Dedifferentiated amniotic fluid mesenchymal stem cell (primary cell): ENCODE results near the gene SMKR1.

Experiments
- DNase-seq: peaks from one replicate; pipeline ENCODE4 v3.0.0-alpha.2; 2016; ENCODE audit errors: extremely low spot score

The SMKR1 gene

GRCh38 chr7:129482781-129483180, 19.6 kb upstream of the SMKR1 start:
- DNase-seq = no peak

DNA sequence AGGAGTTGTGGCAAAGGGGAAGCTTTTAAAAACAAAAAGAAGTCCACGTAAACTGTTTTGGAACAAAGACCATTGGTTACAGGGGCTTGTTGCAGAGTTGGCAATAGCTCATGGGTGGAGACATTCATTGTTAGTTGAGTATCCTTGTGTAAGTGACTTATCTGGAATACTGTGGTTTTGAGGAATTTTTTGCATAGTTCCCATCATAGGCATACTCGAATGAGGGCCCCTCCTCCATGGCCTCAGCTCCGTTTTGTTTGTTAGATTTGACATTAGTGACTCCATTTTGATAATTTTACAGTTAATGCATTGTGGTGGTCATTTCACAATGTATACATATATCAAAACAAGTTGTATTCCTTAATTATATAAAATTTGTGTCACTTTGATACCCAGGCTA, 12.8 kb upstream of the SMKR1 start:
- DNase-seq = peak; percentile 80

DNA sequence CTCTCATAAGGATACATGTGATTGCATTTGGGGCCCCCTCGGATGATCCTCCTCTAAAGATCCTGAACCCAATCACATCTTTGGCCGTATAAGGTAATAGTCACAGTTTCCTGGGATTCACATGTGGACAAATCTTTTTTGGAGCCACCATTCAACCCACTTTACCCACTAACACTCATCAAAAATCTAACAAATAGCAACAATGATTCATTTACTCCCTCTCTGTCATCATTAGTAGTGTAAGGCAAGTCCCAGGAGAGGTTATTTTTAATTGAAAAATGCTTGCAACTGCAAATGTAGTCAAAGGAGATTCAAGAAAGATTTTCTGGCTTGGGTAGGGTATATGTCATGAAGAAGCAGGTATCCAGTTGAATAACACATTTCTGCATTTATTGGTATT, 9.9 kb upstream of the SMKR1 start:
- no peak for DNase-seq

GRCh38 chr7:129493555-129493954, 8.8 kb upstream of the SMKR1 start:
- DNase-seq = no peak

DNA sequence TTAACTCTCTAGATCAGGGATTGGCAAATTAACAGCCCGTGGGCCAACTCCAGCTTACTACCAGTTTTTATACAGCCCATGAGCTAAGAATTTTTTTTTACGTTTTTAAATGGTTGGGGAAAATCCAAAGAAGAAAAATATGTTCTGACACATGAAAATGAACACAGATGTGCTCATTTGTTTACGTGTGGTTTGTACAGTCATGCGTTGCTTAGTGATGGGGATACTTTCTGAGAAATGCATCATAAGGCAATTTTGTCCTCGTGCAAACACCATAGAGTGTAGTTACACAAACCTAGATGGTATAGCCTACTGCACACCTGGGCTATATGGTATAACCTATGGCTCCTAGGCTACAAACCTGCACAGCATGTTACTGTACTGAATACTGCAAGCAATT, 8.3 kb upstream of the SMKR1 start:
- peak; percentile 88 for DNase-seq

DNA sequence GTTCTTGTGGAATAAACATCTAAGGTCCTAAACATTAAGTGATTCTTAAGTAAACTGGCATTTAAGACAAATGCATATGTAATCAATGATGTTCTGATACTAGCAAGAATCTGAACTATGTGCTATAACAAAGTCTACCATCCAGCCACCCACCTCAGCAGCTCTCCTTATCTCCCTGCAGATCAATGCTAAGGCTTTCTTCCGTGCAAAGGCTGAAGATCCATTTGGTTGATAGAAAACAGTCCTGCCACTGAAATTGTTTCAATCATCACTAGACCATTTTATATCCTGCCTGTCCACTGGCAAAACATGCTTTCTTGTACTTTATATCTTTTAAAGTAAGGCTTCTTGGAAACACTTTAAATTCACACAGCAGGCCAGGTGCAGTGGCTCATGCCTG, 6.3 kb upstream of the SMKR1 start:
- no peak for DNase-seq

- DNase-seq = no peak
These were observed 5.7 kb upstream of the SMKR1 start for GRCh38 chr7:129496653-129497052.

- DNase-seq = no peak
These were observed 5.2 kb upstream of the SMKR1 start for GRCh38 chr7:129497156-129497555.

- no peak for DNase-seq
These were observed 4.3 kb upstream of the SMKR1 start for GRCh38 chr7:129498021-129498420.

- DNase-seq = no peak
These were observed 2.3 kb upstream of the SMKR1 start for GRCh38 chr7:129499999-129500398.

DNA sequence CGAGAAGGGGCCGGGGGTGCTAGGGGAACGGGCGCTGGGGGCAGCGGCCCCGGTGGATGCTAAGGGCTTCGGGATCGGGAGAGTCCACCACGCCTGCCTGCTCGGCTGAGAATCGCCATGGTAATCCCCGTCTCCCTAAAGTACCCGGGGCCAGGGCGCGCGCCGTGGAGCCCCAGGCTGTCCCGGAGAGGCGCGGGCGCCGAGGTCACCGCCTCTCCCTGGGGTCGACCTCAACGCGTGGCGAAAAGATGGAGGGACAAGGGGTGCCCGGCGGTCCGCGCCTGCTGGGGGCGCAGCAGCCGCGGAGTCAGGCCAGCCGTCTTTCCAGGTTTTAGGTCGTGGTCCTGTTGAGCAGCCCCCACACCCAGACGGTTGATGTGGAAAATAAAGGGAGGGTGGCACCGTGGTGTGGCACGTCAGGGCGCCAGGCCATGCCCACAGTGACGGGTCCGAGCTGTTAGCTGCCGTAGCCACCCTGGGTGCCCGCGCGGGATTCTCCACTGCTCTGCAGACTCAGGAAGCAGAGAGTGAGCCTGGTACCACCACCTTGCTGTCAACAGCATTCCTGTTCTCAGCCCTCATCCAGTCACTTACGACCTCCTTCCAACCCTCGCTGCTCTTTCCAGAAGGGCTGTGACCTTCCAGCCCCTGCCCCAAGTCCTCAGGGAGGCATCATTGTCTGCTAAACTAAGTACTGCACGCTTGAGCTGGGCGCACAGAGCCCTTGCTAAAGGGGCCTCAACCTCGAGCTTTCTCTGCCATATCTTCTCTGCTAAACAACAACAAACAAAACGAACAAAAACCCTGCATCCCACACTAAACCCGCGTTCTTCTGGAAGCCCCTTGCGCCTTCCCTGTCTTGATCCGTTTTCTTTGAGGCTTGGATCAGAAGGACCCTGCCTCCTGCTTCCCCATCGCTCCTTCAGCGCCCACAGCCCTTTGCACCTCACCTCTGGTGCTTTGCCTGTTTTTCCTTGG, 666 bp downstream of the SMKR1 start:
- no peak for DNase-seq

DNA sequence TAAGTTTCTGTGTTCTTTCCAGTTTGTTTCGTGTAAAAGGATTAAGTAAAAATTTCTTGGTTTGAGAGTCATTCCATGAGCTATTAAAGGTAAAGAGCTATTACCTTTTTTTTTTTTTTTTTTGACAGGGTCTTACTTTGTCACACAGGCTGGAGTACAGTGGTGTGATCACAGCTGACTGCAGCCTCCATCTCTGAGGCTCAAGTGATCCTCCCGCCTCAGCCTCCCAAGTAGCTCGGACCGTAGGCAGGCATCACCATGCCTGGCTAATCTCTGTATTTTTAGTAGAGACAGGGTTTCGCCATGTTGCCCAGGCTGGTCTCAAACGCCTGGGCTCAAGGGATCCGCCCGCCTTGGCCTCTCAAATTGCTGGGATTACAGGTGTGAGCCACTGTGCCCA, 1.4 kb downstream of the SMKR1 start:
- no peak for DNase-seq

DNA sequence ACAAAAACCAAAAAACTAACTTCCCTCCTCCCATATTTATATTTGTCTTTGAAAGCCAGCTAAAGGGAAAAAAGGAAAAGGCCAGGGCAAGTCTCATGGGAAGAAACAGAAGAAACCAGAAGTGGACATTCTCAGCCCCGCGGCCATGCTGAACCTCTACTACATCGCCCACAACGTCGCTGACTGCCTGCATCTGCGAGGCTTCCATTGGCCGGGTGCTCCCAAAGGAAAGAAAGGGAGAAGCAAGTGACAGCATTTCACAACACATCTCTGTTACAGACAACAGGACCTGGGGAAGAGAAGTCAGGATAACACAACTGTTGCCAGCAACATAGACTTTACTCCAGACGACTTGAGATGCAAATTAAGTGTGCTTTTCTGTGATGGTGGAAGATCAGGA, 9.9 kb downstream of the SMKR1 start:
- DNase-seq = no peak

- DNase-seq = no peak
These were observed 11.2 kb downstream of the SMKR1 start for GRCh38 chr7:129513546-129513945.

DNA sequence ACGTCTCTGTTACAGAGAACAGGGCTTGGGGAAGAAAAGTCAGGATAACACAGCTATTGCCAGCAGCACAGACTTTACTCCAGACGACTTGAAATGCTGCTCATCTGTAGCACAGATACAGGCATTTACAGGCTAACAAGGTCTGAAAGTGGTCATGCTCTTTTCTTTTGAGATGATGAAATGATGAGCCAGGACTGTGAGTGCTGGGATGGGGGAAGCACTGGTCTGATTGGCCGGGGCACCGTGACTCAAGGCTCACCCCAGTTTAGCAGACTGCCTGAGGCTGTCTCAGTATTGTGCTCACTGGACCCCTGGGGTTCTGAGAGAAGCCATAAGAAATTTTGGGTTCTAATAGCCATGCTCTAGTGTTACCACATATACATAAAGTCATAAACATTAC, 12.4 kb downstream of the SMKR1 start:
- no peak for DNase-seq

DNA sequence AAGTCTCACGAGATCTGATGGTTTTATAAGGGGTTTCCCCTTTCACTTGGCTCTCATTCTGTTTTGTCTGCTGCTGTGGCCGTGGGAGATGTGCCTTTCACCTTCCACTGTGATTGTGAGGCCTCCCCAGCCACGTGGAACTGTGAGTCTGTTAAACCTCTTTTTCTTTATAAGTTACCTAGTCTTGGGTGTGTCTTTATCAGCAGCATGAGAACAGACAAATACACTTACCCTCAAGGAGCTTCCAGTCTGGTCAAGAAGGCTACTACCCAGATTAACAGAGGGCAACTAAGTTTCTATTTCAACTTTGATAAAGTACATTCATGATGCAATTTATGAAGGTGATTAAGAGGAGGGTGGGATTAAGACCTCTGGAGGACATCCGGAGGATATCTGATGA, 13.1 kb downstream of the SMKR1 start:
- no peak for DNase-seq

DNA sequence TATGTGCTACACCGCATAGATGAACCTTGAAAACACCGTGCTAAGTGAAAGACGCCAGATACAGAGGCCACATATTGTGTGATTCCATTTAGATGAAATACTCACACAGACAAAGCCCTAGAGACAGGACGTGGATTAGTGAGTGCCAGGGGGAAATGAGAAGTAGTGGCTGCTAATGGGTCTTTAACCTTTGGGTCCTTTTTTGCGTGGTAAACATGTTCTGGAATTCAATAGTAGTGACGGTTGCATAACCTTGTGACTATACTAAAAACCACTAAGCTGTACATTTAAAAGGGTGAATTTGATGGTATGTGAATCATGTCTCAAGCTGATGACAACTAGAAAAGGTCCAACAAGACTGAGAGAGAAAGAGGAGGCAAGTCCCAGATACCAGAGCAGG, 15.6 kb downstream of the SMKR1 start:
- no peak for DNase-seq

DNA sequence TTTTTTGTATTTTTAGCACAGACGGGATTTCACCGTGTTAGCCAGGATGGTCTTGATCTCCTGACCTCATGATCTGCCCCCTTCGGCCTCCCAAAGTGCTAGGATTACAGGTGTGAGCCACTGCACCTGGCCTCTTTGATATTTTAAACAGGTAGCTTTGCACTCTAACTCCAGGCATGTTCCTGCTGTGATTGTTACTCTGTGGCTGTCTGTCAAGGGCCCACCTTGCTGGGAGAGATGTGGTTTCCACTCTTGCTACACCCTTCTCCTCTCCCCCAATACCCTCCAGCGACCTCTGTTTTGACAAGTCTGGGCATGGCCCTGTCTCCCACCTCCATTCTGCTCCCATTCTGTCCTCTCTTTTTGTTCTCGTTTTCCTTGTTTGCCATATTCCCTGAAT, 17.1 kb downstream of the SMKR1 start:
- no peak for DNase-seq

DNA sequence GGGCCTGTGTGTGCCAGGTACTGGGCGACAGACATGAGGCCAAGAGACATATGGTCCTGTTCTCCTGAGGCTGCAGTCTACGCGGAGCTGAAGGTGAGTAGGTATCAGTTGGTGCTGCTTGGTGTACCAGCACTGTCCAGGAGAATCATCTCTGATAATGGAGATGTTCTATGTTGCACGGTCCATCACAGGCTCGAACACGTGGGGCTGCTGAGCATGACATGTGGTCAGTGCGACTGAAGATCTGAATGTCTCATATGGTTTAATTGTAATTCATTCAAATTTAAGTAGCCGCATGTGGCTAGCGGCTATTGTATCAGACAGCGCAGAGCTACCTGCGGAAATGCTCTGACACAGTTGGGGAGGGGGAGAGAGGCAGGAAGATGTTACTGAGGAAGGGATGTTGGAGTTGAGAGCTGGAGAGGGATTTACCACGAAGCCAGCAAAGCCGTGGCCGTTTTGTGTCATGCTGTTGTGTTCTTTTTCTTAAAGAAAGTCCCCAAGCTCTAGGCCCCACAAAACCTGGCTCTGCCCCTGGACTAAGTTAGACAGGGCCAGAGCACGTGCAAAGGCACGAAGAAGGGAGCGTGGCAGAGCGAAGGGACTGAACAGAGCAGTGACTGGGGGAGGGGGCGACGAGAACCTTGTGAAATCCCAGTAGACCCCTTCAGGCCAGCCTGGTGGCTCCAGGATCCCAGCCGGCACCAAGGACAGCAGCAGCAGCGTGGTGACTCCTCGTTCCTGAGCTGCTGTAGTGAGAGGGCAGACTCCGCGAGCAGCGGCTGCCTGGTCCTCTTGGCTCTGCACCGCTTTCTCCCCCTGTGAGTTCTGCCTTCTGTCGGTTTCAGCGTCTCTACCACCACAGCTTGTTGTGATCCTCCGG, 20.0 kb downstream of the SMKR1 start:
- no peak for DNase-seq

- DNase-seq = no peak
These were observed 20.6 kb downstream of the SMKR1 start for GRCh38 chr7:129522971-129523340.

DNA sequence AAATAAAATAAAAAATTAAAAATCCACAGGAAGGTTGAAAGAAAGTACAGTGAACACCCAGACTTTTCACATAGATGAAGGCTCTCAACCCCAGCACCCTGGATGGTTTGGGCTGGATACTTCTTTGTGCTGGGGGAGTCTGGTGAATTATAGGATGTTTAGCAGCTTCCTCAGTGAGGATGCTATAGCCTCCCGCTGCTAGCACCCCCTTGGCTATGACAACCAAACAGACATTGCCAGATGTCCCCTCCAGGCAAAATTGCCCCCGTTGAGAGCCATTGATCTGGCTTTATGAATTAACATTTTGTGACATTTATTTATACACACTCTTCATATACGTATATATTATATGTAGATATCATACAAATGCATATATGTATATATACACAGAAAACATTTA, 21.6 kb downstream of the SMKR1 start:
- no peak for DNase-seq

DNA sequence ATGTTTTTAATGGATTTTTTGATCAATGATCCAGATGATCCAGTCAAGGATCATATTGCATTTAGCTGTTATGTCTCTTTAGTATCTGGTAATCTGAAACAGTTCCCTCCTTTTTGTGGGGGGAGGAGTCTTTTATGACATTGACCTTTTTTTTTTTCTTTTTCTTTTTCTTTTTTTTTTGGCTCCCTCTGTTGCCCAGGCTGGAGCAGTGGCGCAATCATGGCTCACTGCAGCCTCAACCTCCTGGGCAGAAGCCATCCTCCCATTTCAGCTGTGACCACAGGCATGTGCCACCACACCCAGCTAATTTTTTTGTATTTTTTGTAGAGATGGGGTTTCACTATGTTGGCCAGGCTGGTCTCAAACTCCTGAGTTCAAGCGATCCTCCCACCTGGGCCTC, 22.1 kb downstream of the SMKR1 start:
- peak; percentile 68 for DNase-seq
